Loucy (cell line): ENCODE results near the gene MACROD2.

Source experiments
- H2AFZ ChIP-seq: fragments of 200-600 bp; sonication (generic); 2 replicates; pipeline ENCODE4 v1.6.0; 2016; ENCODE audit warnings: antibody characterized with exemption, mild to moderate bottlenecking, low read length, moderate library complexity
- H3F3A ChIP-seq: fragments of 200-600 bp; 2 replicates; pipeline ENCODE4 v1.6.0; 2016; ENCODE audit warnings: antibody characterized with exemption, low read depth, mild to moderate bottlenecking
- H3K27me3 ChIP-seq: fragments of 200-600 bp; sonication (generic); 2 replicates; pipeline ENCODE4 v1.6.1; 2014; ENCODE audit warnings: low read length, mild to moderate bottlenecking; ENCODE audit not compliant: insufficient read depth, poor library complexity, severe bottlenecking
- H3K36me3 ChIP-seq: fragments of 200-600 bp; sonication (generic); 2 replicates; pipeline ENCODE4 v1.6.1; 2016; ENCODE audit warnings: low read length; ENCODE audit not compliant: insufficient read depth
- H3K4me1 ChIP-seq: fragments of 200-600 bp; sonication (generic); 2 replicates; pipeline ENCODE4 v1.5.1; 2014; ENCODE audit warnings: low read length, mild to moderate bottlenecking; ENCODE audit not compliant: insufficient read depth, poor library complexity, severe bottlenecking
- H3K4me2 ChIP-seq: fragments of 200-600 bp; sonication (generic); 2 replicates; pipeline ENCODE4 v1.6.0; 2014; ENCODE audit warnings: antibody characterized with exemption, low read length, low read depth, mild to moderate bottlenecking; ENCODE audit not compliant: poor library complexity, severe bottlenecking
- H3K4me3 ChIP-seq: fragments of 200-600 bp; sonication (generic); 2 replicates; pipeline ENCODE4 v1.5.1; 2014; ENCODE audit warnings: low read length, mild to moderate bottlenecking, mixed read lengths; ENCODE audit not compliant: poor library complexity, severe bottlenecking
- H3K79me2 ChIP-seq: fragments of 200-600 bp; sonication (generic); 2 replicates; pipeline ENCODE4 v1.6.1; 2014; ENCODE audit warnings: low read length; ENCODE audit not compliant: insufficient read depth
- H3K9ac ChIP-seq: fragments of 200-600 bp; sonication (generic); 2 replicates; pipeline ENCODE4 v1.6.0; 2014; ENCODE audit warnings: mild to moderate bottlenecking, low read depth, low read length, moderate library complexity; ENCODE audit not compliant: poor library complexity, severe bottlenecking
- H3K9me2 ChIP-seq: fragments of 200-600 bp; sonication (generic); replicated peaks from 2 replicates; pipeline ENCODE4 v1.6.1; 2016; ENCODE audit warnings: low read depth, low read length, mixed read lengths
- H3K9me3 ChIP-seq: fragments of 200-600 bp; sonication (generic); 2 replicates; pipeline ENCODE4 v1.6.1; 2014; ENCODE audit warnings: mild to moderate bottlenecking, antibody characterized with exemption, low read length, low read depth; ENCODE audit not compliant: insufficient read depth
- H4K20me1 ChIP-seq: fragments of 200-600 bp; sonication (generic); 2 replicates; pipeline ENCODE4 v1.6.0; 2014; ENCODE audit warnings: antibody characterized with exemption, low read length, mild to moderate bottlenecking; ENCODE audit not compliant: insufficient read depth, poor library complexity, severe bottlenecking
- CTCF ChIP-seq: fragments of 200-600 bp; sonication (generic); conservative IDR thresholded peaks from 2 replicates; pipeline ENCODE4 v1.5.1; 2014; ENCODE audit warnings: mild to moderate bottlenecking, antibody characterized with exemption, low read length
- EZH2phosphoT487 ChIP-seq: fragments of 200-600 bp; IDR thresholded peaks from 2 replicates; pipeline ENCODE4 v1.6.1; 2018; ENCODE audit warnings: antibody characterized with exemption, mild to moderate bottlenecking, moderate library complexity, borderline replicate concordance

Gene MACROD2

GRCh38 chr20:15792855-15793254 lies 1797.5 kb downstream of the MACROD2 start:
- H3K36me3 ChIP-seq, result no peaks in the 10 kb centered on the region
- H3K79me2 ChIP-seq, result no peaks in the 10 kb centered on the region
- no peaks in the 10 kb centered on the region for H3K9me2 ChIP-seq
- no peak overlapping the region for H3K4me3 ChIP-seq
- no peaks in the 10 kb centered on the region for H3K27me3 ChIP-seq
- no peaks in the 10 kb centered on the region for H3K9me3 ChIP-seq
- H3K4me2 ChIP-seq, result no peak overlapping the region
- TF ChIP-seq EZH2phosphoT487, result no peak
- no peak for TF ChIP-seq CTCF
- H3K4me1 ChIP-seq, result no peaks in the 10 kb centered on the region
- H3F3A ChIP-seq, result no peaks in the 10 kb centered on the region
- no peaks in the 10 kb centered on the region for H4K20me1 ChIP-seq
- no peak overlapping the region for H2AFZ ChIP-seq
- no peak overlapping the region for H3K9ac ChIP-seq

- Histone ChIP-seq H3K9me2 (no peaks in the 10 kb centered on the region), H4K20me1 (no peaks in the 10 kb centered on the region), H2AFZ (no peak overlapping the region), H3K9ac (no peak overlapping the region), H3K4me3 (no peak overlapping the region), H3K36me3 (no peaks in the 10 kb centered on the region), H3K9me3 (no peaks in the 10 kb centered on the region), H3K27me3 (no peaks in the 10 kb centered on the region), H3F3A (no peaks in the 10 kb centered on the region), H3K4me2 (no peak overlapping the region), H3K79me2 (no peaks in the 10 kb centered on the region), H3K4me1 (no peaks in the 10 kb centered on the region)
- TF ChIP-seq EZH2phosphoT487 (no peak), CTCF (no peak)
These were observed 1799.1 kb downstream of the MACROD2 start for GRCh38 chr20:15794409-15794808.

GRCh38 chr20:15795305-15796019 lies 1800.1 kb downstream of the MACROD2 start:
- Histone ChIP-seq H3K79me2 (no peaks in the 10 kb centered on the region), H3K4me3 (no peak overlapping the region), H3F3A (no peaks in the 10 kb centered on the region), H3K36me3 (no peaks in the 10 kb centered on the region), H3K4me2 (no peak overlapping the region), H3K9me2 (no peaks in the 10 kb centered on the region), H3K4me1 (no peaks in the 10 kb centered on the region), H3K27me3 (no peaks in the 10 kb centered on the region), H2AFZ (no peak overlapping the region), H3K9me3 (no peaks in the 10 kb centered on the region), H4K20me1 (no peaks in the 10 kb centered on the region), H3K9ac (no peak overlapping the region)
- no peak for TF ChIP-seq CTCF
- no peak for TF ChIP-seq EZH2phosphoT487
